Activated CD8-positive, alpha-beta memory T cell treated with anti-CD3 and anti-CD28 coated beads for 24 hours (primary cell): ENCODE data around the gene TRHDE.

Source experiments
- DNase-seq: peaks from one replicate; pipeline ENCODE4 v3.0.0-alpha.2; 2020

The TRHDE gene

GRCh38 chr12:72330784-72331183 is 58.6 kb downstream of the TRHDE start:
- DNase-seq: no peak

DNA sequence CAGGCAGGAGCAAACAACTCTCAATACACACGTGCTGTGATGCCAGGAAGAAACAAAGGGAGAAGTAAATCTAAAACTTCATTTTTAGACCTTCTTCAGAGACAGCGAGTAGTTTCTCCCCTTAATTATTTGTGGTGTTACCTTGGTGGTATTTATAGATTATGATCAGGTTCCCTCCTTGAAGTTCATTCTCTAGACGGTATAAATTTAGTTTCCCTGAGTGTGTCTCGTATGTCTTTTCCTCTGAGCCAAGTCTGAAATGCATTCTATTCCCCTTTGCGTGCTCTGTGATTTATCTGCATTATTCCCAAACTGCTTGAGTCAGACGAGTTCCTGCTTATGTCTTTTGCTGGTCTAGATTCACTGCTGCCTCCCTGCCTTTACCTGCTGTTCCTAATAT is 65.2 kb downstream of the TRHDE start:
- no peak for DNase-seq

DNA sequence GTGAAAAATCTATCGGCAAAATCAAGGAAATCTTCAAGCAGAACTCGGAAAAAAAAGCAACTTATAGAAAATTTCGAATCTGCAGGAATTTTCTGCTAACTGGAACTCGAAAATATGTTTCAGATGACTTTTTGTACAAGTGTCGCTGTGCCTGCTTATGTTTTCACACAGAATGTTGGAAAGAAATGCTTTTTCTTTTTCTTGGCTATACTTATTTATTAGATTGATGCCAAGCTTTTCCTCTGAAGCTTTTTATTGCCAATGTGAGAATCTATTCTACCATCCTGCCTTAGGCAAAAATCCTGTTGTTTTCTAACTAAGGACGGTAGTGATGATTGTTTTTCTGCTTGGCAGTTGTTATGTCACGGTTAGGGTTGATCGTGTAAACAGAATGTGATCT is 65.8 kb downstream of the TRHDE start:
- no peak for DNase-seq

- no peak for DNase-seq
Observed at GRCh38 chr12:72338437-72338836, 66.3 kb downstream of the TRHDE start.

- no peak for DNase-seq
Observed at GRCh38 chr12:72346363-72346944, 74.3 kb downstream of the TRHDE start.

DNA sequence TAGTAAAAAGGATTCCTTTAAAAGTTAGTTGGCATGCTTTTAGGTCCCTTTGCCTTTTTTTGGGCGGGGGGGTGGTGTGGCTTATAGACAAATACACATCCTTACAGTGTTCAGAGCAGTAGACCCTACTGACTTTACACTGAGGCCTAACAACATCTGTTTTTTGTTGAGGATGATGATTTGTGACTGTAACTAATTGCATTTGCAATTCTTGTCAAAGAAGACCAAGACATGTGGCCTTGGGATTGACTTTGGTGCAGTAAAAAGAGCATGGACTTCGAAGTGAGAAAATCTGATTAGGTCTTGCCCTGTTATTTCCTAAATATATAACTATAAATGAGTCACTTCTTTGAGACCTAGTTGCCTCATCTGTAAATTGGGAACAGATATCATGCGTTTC is 77.3 kb downstream of the TRHDE start:
- DNase-seq: no peak

DNA sequence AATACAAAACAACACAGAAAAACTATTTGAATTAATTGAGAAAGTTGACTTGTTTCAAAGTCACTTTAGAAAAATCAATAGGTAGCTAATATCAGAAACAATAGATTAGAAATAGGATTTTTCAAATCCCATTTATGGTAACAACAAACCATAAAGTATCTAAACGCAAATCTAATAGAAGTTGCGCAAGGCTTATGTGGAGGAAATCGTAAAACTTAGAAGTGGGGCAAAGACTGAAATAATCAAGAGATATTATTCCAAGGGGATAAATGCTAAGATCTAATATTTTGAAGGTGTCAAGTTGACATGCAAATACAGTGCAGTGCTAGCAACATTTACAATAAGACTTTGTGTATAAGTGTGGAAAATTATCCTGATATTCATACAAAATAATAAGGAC is 87.2 kb downstream of the TRHDE start:
- no peak for DNase-seq

GRCh38 chr12:72365151-72365550 is 93.0 kb downstream of the TRHDE start:
- no peak for DNase-seq

DNA sequence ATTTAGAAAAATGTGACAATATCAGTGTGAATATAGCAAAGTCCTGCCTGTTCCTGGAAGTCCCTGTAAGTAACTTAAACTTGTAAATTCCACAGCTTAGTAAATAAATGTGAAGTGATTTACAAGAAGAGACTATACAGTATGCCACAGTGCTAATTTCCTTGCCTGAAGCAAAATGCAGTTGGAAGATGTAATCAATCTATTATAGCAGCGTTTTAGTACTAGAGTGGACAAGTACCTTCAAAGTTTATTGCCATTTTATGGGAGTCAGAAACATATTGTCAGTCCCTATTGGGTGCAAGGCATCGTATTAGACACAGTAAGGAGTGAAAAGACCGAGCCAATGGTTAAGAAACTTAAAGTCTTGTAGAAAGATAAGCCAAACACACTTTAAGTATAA is 94.1 kb downstream of the TRHDE start:
- DNase-seq: no peak

DNA sequence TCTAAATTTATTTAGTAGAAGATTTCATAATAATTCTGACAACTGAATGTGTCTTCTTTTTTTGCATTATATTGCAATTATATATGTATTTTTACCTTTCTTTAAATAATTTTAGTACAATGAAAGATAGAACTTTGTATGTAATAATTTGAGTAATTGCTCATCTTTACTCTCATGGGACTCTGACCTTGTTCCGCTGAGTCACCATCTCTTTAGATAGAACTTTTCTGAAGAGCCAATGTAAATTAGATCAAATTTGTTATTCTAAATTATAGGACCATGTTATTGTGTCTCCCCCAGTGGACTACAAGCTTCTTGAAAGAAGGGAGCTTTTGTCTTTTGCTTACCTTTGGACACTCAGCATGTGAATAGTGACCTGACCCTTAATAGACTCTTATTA is 96.1 kb downstream of the TRHDE start:
- no peak for DNase-seq

- DNase-seq: no peak
Observed at GRCh38 chr12:72368719-72369422, 96.7 kb downstream of the TRHDE start.

DNA sequence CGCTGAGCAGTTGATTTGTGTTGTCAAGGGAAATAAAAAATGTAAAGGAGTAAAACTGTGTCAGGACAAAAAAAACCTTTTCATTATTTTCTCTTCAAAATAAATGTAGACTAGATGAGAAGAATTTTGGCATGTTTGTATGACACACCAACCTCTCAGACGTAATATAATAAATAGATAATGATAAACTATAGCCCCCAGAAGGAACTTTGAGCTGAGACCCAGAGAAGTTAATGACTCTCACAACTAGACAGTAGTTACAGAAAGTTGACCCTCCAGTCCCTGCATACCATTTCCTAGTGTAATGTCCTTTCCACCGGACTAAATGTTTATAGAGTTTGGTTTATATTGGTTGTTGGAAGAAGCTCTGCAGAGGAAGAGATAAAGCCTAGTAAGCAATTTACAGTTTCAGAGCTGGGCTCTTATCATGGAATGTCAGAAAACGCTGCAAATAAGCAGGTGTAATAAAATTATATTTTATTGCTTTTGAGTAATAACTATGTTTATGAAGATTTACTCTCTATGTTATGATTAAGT is 97.3 kb downstream of the TRHDE start:
- DNase-seq: no peak

DNA sequence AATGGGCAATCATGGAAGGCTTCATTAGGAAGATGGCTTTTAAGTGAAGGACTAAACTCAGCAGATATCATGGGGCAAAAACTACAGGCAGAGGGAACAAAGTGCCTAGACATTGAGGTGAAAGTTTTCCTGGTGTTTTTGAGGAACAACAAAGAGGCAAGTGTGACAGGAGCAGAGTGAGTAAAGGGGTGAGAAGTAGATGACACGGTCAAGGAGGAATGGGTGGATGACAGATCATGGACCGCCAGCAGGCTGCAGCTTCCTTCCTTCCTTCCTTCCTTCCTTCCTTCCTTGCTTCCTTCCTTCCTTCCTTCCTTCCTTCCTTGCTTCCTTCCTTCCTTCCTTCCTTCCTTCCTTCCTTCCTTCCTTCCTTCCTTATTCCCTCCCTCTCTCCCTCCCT is 108.3 kb downstream of the TRHDE start:
- no peak for DNase-seq

DNA sequence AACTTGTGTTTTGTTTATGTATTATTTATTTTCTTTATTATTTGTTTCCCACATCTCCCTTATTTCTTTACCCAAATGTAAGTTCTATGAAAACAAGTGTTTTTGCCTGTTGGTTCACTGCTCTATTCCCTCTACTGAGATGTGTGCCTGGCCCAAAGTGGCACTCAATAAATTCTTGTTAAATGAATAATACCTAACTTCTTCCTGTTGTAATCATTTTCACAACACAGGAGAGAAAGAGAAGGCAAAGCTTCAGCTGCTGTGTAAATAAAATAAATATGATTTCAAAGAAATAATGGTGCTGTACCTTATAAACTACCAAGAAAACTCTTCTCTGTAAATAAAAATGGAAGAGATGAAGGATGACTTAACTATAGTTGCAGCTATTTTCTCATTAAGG is 116.2 kb downstream of the TRHDE start:
- DNase-seq: no peak

DNA sequence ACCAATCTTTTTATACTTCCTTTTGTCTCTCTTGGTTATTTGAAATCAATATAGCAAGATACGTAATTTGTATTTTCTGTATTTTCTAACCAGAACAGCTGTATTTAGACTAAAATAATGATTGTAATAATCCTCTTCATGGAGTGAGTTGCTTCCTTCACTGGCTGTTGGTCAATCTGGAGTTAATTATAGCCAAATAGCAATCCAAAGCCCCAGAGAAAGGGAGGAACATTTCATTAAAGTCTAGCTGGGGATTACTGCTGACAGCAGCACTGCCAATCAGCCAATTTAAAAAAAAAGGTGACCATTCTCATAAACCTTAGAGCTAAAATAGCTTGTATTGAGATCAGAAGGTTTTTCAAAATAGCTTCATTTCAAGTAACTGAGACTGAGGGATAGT is 118.0 kb downstream of the TRHDE start:
- DNase-seq: no peak

GRCh38 chr12:72406111-72406510 is 133.9 kb downstream of the TRHDE start:
- DNase-seq: no peak

- DNase-seq: no peak
Observed at GRCh38 chr12:72432037-72432604, 160.0 kb downstream of the TRHDE start.

GRCh38 chr12:72433298-72433697 is 161.1 kb downstream of the TRHDE start:
- DNase-seq: no peak

DNA sequence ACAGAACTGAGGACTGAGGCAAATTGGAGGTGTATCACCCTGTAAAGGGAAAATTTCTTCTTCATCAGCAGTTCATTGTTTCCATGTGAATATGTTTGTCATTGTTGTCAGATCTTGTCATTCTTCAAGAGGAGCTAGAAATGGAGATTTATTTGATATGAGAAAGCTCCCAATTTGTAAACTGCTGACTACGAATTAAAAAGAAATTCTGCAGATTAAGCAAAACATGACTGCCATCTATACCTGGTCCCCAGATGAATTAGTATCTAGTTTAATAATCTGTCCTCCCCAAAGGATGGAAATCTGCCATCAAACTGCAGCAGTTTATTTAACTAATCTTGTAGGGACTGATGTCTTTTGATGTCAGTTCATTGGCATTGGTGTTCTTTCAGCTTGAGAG is 162.8 kb downstream of the TRHDE start:
- no peak for DNase-seq

DNA sequence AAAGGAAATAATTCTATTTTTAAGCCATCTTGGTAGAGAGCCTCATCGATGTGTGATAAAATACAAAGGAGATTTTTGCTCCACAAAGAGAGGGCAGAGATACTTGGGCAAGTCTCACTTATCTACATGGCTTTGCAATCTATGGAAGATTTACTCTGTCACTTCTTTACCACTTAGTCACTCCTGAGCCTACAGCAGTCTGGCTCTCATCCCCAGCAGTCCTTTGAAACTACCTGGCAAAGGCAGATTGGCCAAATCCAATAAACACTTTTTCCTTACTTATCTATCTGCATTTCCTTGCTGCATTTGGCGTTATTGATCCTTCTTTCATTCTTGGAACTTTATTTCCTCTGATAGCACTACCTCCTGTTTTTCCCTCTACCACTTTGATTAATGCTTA is 170.0 kb downstream of the TRHDE start:
- no peak for DNase-seq

DNA sequence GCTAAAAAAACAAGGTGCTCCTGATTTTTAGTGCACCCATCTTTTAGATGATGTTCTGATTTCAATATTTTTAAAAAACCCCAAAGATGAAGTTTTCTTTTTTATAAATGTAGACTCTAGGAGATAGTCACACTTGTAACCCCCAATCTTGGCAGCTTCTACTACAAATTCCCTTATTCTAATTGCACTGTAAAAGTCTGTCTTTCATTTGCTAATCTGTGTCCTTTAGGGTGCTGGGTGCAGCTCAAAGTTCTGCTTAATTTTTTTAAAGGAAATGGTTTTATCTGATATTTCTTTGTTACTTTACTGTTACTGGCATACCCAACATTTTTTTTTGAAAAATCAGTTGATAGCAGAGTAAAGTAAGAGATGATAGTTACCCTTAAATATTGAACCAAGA is 172.0 kb downstream of the TRHDE start:
- no peak for DNase-seq

DNA sequence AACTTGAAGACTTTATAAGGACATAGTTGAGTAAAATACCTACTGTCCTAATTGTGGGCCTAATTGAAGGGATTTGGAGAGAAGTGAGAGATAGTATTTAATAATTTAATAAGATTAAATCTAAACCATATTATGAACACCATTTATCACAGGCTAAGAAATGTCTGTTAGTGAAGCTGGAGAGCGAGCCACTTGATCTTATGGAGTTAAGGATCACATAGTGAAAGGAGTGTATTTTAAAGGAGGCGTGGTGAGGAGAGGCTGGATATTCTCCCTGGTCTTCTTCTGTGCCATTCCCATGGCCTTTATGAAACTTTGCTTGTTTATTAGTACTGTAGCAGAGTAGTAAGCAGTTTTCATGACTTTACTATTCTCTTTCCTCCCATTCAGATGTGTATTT is 172.4 kb downstream of the TRHDE start:
- DNase-seq: no peak

DNA sequence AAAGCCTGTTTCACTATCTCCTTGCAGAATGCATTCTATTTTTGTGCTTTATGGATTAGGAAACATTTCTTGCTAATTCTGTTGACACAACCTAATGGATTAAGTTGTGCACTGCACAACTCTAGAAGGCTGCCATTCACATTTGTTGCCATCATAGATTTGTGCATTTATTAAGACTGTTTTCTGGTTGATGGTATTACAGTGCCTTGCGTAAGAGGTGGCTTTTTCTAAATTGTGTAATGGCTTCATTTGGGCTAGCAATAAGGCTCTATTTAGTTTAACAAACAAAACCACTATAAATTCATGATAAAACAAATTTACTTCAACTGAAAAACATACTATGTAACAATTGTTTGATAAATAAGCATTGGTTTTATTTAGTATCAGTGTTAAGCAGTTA is 175.9 kb downstream of the TRHDE start:
- DNase-seq: no peak

DNA sequence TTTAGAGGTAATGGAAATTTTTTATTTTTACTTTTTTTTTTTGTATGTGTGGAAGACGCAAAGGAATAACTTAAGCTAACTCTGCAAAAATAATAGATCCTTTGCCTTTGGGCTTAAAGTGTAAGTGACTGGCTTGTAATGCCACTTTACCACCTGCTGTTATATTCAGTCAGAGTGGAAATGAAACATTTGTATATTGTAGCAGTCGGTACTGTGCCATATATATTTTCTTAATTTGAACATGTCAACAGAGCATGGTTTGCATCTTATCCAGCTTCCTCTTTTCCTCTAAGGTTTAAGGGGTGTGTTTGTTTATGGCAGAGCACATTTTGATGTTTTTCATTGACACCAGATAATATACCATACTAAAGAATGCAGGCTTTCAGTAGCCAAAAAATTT is 176.6 kb downstream of the TRHDE start:
- no peak for DNase-seq

- no peak for DNase-seq
Observed at GRCh38 chr12:72453066-72453465, 180.9 kb downstream of the TRHDE start.
